Suprapubic skin (tissue), 4 donors: ENCODE results near the gene RTP3. TPM values are rescaled to one million over a fixed set of nuclear protein-coding genes. Genes with fewer than 3 reads are reported as not detected.
A peak's percentile ranks its signal among the peaks of the same experiment; 100 is the strongest.

ENCODE experiments used
- DNase-seq, 2 donors: peaks; one replicate each; pipeline ENCODE4 v3.0.0-alpha.2; 2019; ENCODE audit warnings: low spot score in 2 of 2
- H3K27ac ChIP-seq: fragments of 200-600 bp; sonication (generic); one replicate; pipeline ENCODE4 v1.5.1; 2019
- H3K27me3 ChIP-seq: fragments of 200-600 bp; sonication (generic); one replicate; pipeline ENCODE4 v1.5.1; 2019
- H3K36me3 ChIP-seq: fragments of 200-600 bp; sonication (generic); one replicate; pipeline ENCODE4 v1.5.1; 2019
- H3K4me1 ChIP-seq: fragments of 200-600 bp; sonication (generic); one replicate; pipeline ENCODE4 v1.5.1; 2019
- H3K4me3 ChIP-seq: fragments of 200-600 bp; sonication (generic); one replicate; pipeline ENCODE4 v1.5.1; 2019; ENCODE audit warnings: mild to moderate bottlenecking
- H3K9me3 ChIP-seq: fragments of 200-600 bp; sonication (generic); one replicate; pipeline ENCODE4 v1.5.1; 2019
- EP300 ChIP-seq: sonication (generic); formaldehyde crosslinking; IDR thresholded peaks from one replicate; pipeline ENCODE4 v1.6.1; 2017; ENCODE audit warnings: antibody characterized with exemption
- POLR2A ChIP-seq, 2 donors: fragments of 450-650 bp; IDR thresholded peaks; one replicate each; pipeline ENCODE4 v1.6.1; 2017; ENCODE audit warnings: antibody characterized with exemption in 2 of 2, mild to moderate bottlenecking in 2 of 2, moderate library complexity in 2 of 2
- POLR2AphosphoS5 ChIP-seq, 3 donors: sonication (generic); formaldehyde crosslinking; IDR thresholded peaks; one replicate each; pipeline ENCODE4 v1.6.1; 2017; ENCODE audit warnings: antibody characterized with exemption in 3 of 3
- WGBS: methylation state at CpG from one replicate; pipeline ENCODE4 v1.1.5; 2018; 5-methylcytosine and 5-hydroxymethylcytosine counted together
- total RNA-seq, 4 donors: library from RNA; depleted of rRNA; stranded (reverse); fragments of >200 nt; gene quantifications; one replicate each; pipeline ENCODE4 v1.1.0, GENCODE V29; 2016
- TF ChIP-seq, protein P1 (sequence below), 2 donors: fragments of 200-600 bp in 1 of 2; fragments of 450-650 bp in 1 of 2; sonication (generic) in 1 of 2; IDR thresholded peaks; one replicate each; pipeline ENCODE4 v1.5.1; 2016 to 2019; ENCODE audit warnings: antibody characterized with exemption in 2 of 2, mild to moderate bottlenecking in 1 of 2, moderate library complexity in 1 of 2

RTP3 gene
- total RNA-seq, 4 donors from 2014 or later = not detected

GRCh38 chr3:46540550-46540949 lies 42.8 kb downstream of the RTP3 start:
- Histone ChIP-seq H3K27ac (no peak overlapping the region), H3K4me1 (peaks cover 9% of the 10 kb centered on the region), H3K27me3 (no peaks in the 10 kb centered on the region), H3K9me3 (no peaks in the 10 kb centered on the region), H3K36me3 (no peaks in the 10 kb centered on the region), H3K4me3 (no peak overlapping the region)
- WGBS = 90% methylated on average over 4 of the region's 4 CpGs
- no peak for TF ChIP-seq POLR2AphosphoS5 (IDR thresholded peaks at IDR 0.05)
- TF ChIP-seq, protein P1, sequence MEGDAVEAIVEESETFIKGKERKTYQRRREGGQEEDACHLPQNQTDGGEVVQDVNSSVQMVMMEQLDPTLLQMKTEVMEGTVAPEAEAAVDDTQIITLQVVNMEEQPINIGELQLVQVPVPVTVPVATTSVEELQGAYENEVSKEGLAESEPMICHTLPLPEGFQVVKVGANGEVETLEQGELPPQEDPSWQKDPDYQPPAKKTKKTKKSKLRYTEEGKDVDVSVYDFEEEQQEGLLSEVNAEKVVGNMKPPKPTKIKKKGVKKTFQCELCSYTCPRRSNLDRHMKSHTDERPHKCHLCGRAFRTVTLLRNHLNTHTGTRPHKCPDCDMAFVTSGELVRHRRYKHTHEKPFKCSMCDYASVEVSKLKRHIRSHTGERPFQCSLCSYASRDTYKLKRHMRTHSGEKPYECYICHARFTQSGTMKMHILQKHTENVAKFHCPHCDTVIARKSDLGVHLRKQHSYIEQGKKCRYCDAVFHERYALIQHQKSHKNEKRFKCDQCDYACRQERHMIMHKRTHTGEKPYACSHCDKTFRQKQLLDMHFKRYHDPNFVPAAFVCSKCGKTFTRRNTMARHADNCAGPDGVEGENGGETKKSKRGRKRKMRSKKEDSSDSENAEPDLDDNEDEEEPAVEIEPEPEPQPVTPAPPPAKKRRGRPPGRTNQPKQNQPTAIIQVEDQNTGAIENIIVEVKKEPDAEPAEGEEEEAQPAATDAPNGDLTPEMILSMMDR (IDR thresholded peaks at IDR 0.05) = no peak
- no peak for TF ChIP-seq EP300
- TF ChIP-seq POLR2A (IDR thresholded peaks at IDR 0.05) = no peak
- DNase-seq = peak in 1 of 2 donors; percentile 37

DNA sequence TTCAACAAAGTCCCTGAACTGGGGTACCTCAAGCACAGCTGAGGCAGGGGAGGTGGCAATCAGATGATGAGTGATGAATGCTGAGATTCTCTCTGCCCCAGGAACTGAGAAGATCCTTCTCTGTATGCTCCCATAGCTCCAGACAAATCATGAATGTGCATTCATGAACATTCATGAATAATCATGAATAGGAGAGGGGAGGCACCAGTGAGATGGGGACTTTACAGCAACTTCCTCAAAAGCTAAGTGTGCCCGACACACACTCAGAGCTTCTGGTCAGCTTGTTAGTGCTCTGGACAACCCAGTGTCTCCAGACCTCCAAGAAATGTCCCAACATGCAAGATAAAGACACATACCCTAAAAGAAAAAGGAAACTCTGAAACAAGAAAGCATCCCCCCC lies 44.1 kb downstream of the RTP3 start:
- DNase-seq = peak in 1 of 2 donors; percentile 18
- Histone ChIP-seq H3K27me3 (no peaks in the 10 kb centered on the region), H3K27ac (no peak overlapping the region), H3K4me3 (no peak overlapping the region), H3K36me3 (no peaks in the 10 kb centered on the region), H3K9me3 (no peaks in the 10 kb centered on the region), H3K4me1 (peaks cover 9% of the 10 kb centered on the region)
- TF ChIP-seq EP300 (no peak), POLR2A (IDR thresholded peaks at IDR 0.05) (no peak), POLR2AphosphoS5 (IDR thresholded peaks at IDR 0.05) (no peak)
- TF ChIP-seq, protein P1 (IDR thresholded peaks at IDR 0.05) = no peak
- 94% methylated on average over 1 of the region's 1 CpG for WGBS

DNA sequence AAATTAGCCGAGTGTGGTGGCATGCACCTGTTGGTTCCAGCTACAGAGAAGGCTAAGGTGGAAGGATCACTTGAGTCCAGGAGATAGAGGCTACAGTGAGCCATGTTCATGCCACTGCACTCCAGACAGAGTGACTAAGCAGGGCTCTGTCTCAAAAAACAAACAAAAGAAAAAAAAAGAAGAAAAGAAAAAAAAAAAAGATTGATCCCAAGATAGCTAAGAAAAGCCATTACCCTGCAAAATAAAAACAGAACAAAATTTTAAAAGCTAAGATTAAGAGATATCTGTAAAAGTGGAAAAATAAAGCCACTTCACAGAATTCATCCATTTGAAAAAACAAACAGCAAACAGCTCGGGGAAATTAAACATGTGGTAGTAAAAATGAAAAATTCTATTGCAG lies 44.6 kb downstream of the RTP3 start:
- H3K36me3 ChIP-seq = no peaks in the 10 kb centered on the region
- 85% methylated on average over 2 of the region's 2 CpGs for WGBS
- no peak overlapping the region for H3K4me3 ChIP-seq
- TF ChIP-seq, protein P1 (IDR thresholded peaks at IDR 0.05) = no peak
- TF ChIP-seq EP300 (no peak), POLR2A (IDR thresholded peaks at IDR 0.05) (no peak), POLR2AphosphoS5 (IDR thresholded peaks at IDR 0.05) (no peak)
- peaks cover 9% of the 10 kb centered on the region for H3K4me1 ChIP-seq
- H3K27me3 ChIP-seq = no peaks in the 10 kb centered on the region
- no peak overlapping the region for H3K27ac ChIP-seq
- no peaks in the 10 kb centered on the region for H3K9me3 ChIP-seq
- peak in 1 of 2 donors; percentile 1 for DNase-seq

DNA sequence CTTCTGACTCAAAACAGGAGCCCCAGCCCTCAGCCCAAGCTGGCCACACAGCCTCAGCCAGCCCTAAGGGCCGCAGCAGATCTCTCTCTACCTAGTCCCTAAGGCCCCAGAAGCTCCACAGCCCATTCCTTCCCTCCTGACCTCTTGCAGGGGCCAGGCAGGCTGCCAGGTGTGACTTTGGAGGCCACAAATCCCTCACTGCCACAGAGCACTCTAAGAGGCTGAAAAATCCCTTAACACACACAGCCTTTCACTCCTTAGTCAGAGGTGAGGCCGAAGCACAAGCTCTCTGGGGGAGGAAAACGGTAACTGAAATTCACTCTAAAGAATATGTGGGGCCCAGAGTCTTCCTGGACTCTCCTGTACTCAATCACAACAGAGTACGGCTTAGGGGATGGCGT lies 45.0 kb downstream of the RTP3 start:
- WGBS = 97% methylated on average over 5 of the region's 5 CpGs
- TF ChIP-seq POLR2AphosphoS5 (IDR thresholded peaks at IDR 0.05) (no peak), EP300 (no peak), POLR2A (IDR thresholded peaks at IDR 0.05) (no peak)
- TF ChIP-seq, protein P1 (IDR thresholded peaks at IDR 0.05) = no peak

DNA sequence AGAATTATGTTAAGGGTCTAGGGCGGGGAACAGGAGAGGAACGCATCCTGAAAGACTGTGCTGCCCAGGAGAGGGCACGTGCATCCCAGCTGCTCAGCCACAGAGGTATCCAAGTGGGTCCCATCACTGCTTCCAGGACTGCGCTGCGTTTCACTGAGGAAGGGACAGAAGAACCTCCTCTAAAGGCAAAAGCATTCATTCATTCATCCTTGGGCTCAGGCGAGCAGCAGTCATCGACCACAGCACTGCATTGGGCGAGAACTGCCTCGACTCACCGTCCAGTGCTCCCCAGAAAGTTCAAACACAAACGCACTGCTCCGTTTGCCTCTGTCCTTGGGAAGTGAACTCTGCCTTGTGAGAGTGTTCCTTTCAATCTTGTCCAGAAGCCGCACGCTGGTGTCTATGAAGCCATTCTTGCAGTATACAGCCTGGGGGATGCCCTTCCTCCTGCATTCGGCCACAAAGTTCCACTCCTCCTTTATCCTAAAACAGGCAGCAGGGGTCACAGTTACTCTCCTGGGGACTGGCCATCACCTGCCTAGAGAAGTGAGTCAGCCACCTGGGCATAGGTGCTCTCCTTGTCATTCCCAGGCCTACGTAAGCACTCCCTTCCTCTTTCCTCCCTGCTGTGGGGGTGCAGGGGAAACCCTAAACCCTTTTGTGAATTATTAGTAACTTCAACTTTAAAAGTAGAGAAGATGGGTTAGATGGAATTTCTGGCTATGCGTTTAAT lies 47.2 kb downstream of the RTP3 start:
- no peaks in the 10 kb centered on the region for H3K9me3 ChIP-seq
- DNase-seq = no peak
- WGBS = 92% methylated on average over 17 of the region's 17 CpGs
- no peaks in the 10 kb centered on the region for H3K36me3 ChIP-seq
- H3K4me1 ChIP-seq = no peaks in the 10 kb centered on the region
- no peak overlapping the region for H3K27ac ChIP-seq
- no peaks in the 10 kb centered on the region for H3K27me3 ChIP-seq
- no peak overlapping the region for H3K4me3 ChIP-seq
- TF ChIP-seq POLR2A (IDR thresholded peaks at IDR 0.05) (no peak), EP300 (no peak)

More for the DNA sequence above, 45.0 kb downstream of the RTP3 start:
- Histone ChIP-seq H3K27ac (no peak overlapping the region), H3K4me3 (no peak overlapping the region), H3K27me3 (no peaks in the 10 kb centered on the region), H3K4me1 (peaks cover 9% of the 10 kb centered on the region), H3K9me3 (no peaks in the 10 kb centered on the region), H3K36me3 (no peaks in the 10 kb centered on the region)
- peak in 1 of 2 donors; percentile 56 for DNase-seq
